ENCODE data around the gene SYNCRIP.
A peak's percentile ranks its signal among the peaks of the same experiment; 100 is the strongest.
"Not testable (repeated sequence)": the region's sequence is repeated elsewhere in the genome, so short reads cannot be mapped to it uniquely, and the experiment has no call there.

The SYNCRIP gene

DNA sequence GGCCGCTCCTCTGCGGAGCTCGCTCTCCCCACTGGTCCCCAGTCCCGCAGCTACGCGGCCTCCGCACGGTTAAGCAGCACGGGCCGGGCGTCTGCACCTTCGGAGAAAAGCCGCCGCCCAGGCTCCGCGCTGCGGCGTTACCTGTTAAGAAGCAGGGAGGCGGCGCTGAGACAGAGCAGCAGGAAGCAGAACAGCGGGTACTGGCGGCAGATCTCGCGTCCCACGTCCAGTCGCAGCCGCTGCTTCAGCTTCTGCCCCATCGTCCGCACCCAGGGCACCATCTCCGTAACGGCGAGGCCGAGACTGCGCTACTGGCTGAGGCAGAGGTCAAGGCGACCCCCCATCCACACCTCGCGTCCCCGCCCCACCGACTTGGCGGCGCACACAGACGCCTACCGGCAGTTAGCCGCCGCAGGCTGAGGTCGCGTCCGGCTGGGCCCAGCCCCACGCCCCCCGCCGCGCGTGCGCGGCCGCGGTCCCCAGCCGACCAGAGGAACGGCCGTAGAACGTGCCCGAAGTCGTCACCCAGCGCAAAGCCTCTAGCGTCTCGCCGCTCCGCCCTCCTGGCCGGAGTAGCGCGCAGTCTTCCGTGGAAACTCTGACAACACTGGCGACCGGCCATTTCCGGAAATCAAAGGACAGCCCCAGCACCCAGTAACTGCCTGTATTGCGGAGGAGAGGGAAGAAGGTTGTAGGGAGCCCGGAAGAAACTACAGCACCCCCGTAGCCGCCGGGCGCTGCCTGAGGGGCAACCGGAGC, 49.1 kb downstream of the SYNCRIP start, which contains the start of gene SNX14:
Gene SNX14 (minus strand): TSS at position 421 of the 759 bp plus-strand sequence. CDS start 140 bp downstream, at position 281.
- peak; percentile 49 for DNase-seq

GRCh38 chr6:85592033-85592432, 50.7 kb downstream of the SYNCRIP start:
- DNase-seq, result no peak

GRCh38 chr6:85591207-85591606, 51.5 kb downstream of the SYNCRIP start:
- no peak for DNase-seq

DNA sequence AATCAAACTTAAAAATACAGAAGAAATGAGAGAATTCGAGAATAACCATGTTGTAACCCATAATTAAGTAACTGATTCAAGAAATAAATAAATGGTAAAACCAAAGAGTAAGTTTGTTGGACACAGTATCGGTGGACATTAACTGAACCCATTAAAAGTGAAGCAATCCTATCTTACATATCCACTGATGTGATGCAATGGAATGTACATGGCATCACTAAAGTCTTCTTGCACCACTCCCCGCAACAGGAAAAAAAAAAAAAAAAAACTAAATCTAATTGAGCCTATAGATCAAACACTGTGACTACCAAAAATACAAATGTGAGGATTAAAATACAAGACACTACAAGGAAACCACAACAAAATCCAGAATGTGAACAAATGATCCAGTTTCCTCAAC, 56.9 kb downstream of the SYNCRIP start:
- no peak for DNase-seq

DNA sequence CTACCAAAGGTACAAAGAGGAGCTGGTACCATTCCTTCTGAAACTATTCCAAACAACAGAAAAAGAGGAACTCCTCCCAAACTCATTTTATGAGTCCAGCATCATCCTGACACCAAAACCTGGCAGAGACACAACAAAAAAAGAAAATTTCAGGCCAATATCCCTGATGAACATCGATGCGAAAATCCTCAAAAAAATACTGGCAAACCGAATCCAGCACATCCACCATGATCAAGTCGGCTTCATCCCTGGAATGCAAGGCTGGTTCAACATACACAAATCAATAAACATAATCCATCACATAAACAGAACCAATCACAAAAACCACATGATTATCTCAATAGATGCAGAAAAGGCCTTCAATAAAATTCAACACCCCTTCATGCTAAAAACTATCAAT, 59.9 kb downstream of the SYNCRIP start:
- not testable (repeated sequence) for DNase-seq

- DNase-seq, result no peak
Observed at GRCh38 chr6:85581572-85581971, 61.1 kb downstream of the SYNCRIP start.

DNA sequence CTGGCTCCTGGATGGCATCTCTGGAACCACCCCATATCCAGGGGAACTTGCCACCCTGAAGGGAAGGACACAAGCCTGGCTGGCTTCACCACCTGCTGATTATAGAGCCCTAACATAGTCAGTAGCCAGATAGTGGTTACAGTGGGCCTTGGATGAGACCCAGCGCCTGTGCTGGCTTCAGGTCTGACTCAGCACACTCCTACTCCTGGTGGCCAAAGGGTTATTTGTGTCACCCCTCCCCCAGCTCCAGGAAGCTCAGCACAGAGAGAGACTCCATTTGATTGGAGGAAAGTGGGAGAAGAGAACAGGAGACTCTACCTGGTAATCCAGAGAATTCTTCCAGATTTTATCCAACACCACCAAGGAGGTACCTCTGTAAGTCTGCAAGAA, 61.8 kb downstream of the SYNCRIP start:
- no peak for DNase-seq

DNA sequence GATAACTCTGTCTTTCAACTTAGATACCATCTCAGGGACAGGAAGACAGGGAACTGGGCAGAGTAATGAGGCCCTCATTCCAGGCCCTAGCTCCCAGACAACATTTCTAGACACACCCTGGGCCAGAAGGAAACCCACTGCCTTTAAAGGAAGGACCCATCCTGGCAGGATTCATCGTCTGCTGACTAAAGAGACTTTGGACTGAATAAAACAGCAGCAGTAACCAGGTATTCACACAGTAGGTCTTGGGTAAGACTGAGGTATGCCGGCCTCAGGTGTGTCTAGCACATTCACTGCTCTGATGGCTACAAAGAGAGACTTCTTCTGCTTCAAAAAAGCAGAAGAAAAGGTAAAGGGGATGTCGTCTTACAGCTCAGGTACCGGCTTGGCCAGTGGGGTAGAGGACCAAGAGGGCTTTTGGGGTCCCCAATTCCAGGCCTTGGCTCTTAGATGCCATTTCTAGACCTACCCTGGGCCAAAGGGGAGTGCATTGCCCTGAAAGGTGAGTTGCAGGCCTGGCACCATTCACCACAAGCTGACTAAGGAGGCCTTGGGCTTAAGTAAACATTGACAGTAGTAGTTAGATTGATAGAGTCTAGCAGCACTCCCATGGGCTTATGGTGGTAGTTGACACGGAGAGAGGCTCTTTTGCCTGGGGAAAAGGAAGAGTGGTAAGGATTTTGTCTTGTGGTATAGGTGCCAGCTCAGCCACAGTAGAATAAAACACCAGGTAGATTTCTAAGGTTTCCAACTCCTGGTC, 62.4 kb downstream of the SYNCRIP start:
- no peak for DNase-seq

- no peak for DNase-seq
Observed at GRCh38 chr6:85579581-85579980, 63.1 kb downstream of the SYNCRIP start.

- DNase-seq, result no peak
Observed at GRCh38 chr6:85576476-85576875, 66.2 kb downstream of the SYNCRIP start.

DNA sequence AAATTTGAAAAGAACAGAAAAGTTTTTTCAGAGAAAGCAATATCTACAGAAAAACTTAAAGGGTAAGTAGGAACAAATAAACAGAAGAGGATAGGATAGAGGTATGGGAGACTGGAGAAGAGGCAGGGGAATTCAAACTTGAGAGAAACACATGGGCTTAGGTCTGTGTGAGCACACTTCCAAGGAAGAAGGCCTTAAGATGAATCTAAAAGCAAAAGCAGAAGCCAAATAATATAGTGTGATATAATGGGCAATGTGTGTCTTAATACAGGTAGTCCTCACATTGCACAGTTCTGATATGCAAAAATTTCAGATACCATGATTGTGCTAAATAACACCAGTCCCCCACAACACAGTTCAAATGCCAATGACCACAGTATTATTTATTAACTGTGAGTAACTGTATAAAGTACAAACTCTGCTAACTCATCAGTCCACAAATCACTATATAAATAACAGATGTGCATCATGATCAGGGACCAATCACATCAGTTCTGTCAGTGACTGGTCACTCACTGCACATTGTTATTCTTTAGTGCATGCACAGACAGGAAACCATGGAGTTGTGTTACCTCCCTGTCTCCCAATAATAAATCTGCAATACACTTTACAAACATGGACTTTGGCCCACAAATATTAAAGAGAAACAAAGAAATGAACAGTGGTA, 67.6 kb downstream of the SYNCRIP start:
- DNase-seq, result no peak

DNA sequence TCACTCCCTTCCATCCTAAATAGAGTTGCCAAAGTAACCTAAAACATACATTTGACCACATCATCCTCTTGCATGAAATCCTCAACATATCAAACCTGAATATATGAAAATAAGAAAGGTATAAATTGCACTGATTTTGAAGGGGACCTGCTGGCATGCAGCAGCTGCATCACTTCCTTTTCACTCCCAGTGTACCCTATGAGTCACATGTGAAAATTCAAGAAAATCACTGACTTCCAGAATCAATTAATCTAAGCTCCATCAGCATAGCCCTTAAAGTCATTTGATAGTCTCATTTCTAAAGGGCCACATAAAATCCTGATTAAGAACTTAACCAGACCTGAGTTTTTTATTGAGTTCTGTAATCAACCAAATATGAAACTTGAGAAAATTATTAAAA, 73.4 kb downstream of the SYNCRIP start:
- DNase-seq, result no peak

GRCh38 chr6:85568411-85568810, 74.3 kb downstream of the SYNCRIP start:
- DNase-seq, result no peak

DNA sequence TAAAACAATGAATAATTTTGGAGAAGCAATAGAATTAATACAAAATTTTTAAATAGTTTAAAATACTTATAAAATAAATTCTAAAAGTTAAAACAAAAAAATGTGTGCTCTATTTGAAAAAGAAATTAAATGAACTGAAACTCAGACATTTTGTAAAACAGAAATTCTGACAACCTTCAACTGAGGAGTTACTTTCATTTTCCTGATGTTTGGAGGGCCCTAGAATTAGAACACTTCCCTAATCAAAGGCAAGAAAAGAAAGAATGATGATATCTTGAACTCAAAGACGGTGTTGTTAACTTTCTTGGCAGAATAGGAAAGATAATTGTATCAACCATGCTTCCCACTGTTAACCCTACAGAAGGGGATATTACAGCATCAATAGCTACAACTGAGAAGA, 77.0 kb downstream of the SYNCRIP start:
- no peak for DNase-seq

DNA sequence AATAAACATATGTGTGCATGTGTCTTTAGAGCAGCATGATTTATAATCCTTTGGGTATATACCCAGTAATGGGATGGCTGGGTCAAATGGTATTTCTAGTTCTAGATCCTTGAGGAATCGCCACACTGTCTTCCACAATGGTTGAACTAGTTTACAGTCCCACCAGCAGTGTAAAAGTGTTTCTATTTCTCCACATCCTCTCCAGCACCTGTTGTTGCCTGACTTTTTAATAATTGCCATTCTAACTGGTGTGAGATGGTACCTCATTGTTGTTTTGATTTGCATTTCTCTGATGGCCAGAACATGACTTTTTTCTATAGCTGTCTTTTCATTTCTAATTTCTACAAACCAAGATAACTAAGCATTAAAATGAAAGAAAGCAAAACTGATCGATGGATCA, 78.5 kb downstream of the SYNCRIP start:
- DNase-seq, result not testable (repeated sequence)
